ENCODE results near the gene P2RY8. TPM values are rescaled to one million over a fixed set of nuclear protein-coding genes. Genes with fewer than 3 reads are reported as not detected.
A peak's percentile ranks its signal among the peaks of the same experiment; 100 is the strongest.
"Not testable (repeated sequence)": the region's sequence is repeated elsewhere in the genome, so short reads cannot be mapped to it uniquely, and the experiment has no call there.

P2RY8 gene
- total RNA-seq, 2 donors from 2014 or later: 131 to 141 TPM

DNA sequence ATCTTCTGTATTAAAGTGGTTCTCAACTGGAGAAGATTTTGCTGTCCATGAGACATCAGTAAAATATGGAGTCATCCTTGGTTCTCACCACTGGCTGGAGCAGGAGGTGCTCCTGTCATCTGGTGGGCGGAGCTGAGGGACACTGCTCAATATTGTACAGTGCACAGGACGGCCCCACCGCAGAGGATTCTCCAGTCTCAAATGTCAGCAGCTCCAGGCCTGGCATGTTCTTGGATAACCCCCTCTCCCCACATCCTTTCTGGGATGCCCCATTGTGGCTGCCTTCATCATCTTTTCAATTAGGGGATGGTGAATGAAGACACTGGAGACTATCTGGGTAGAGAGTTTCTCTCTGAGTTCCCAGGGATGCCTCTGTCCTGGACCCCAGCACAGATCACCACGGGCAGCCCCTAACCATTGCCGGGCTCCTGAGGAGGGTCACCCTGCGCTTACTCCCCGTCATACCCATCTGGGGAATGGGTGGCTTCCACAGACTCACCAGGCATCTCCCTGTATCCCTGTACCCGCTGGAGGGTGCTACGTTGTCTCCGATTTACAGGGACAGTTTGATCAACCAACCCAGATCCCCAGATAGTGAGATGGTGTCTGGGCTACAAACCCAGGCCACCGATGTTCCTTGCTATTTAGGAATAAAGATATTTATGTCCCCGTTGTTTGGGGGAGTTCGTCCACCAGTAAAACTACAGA lies 21.9 kb upstream of the P2RY8 start:
- no peaks in the 10 kb centered on the region for H3K9me3 ChIP-seq (ENCODE audit: control insufficient read depth, low read length, poor library complexity, severe bottlenecking)
- ATAC-seq: no peak
- Mint-ChIP-seq H3K4me1 (peaks cover 36% of the 10 kb centered on the region), H3K27me3 (no peaks in the 10 kb centered on the region), H3K36me3 (ENCODE audit: low read depth) (no peaks in the 10 kb centered on the region), H3K4me3 (no peak overlapping the region), H3K27ac (peak overlapping the region; percentile 93)
- no peak for DNase-seq

DNA sequence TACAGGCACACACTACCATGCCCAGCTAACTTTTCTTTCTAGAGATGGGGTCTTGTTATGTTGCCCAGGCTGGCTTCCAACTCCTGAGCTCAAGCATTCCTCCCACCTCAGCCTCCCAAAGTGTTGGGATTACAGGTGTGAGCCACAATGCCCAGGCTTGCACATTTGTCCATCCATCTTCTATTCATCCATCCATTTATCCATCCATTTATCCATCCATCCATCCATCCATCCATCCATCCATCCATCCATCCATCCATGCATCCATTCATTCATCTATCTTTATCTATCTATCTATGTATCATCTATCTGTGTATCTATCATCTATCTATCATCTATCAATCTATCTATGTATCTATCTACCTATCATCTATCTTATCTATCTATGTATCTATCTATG lies 20.5 kb upstream of the P2RY8 start:
- DNase-seq; H3K27me3 Mint-ChIP-seq; H3K36me3 Mint-ChIP-seq (ENCODE audit: low read depth); ATAC-seq; H3K9me3 ChIP-seq (ENCODE audit: control insufficient read depth, low read length, poor library complexity, severe bottlenecking); H3K4me3 Mint-ChIP-seq: not testable (repeated sequence)
- H3K4me1 Mint-ChIP-seq: peaks cover 32% of the 10 kb centered on the region
- peak overlapping the region; percentile 93 for H3K27ac Mint-ChIP-seq

- DNase-seq: no peak
- H3K27me3 Mint-ChIP-seq: no peaks in the 10 kb centered on the region
- no peak for ATAC-seq
- H3K27ac Mint-ChIP-seq: peak overlapping the region; percentile 93
- H3K9me3 ChIP-seq (ENCODE audit: control insufficient read depth, low read length, poor library complexity, severe bottlenecking): no peaks in the 10 kb centered on the region
- H3K36me3 Mint-ChIP-seq (ENCODE audit: low read depth): peaks cover 8% of the 10 kb centered on the region
- peaks cover 35% of the 10 kb centered on the region for H3K4me1 Mint-ChIP-seq
- H3K4me3 Mint-ChIP-seq: peak overlapping the region; percentile 54
Measured at GRCh38 chrX:1555370-1555769, 18.4 kb upstream of the P2RY8 start.

DNA sequence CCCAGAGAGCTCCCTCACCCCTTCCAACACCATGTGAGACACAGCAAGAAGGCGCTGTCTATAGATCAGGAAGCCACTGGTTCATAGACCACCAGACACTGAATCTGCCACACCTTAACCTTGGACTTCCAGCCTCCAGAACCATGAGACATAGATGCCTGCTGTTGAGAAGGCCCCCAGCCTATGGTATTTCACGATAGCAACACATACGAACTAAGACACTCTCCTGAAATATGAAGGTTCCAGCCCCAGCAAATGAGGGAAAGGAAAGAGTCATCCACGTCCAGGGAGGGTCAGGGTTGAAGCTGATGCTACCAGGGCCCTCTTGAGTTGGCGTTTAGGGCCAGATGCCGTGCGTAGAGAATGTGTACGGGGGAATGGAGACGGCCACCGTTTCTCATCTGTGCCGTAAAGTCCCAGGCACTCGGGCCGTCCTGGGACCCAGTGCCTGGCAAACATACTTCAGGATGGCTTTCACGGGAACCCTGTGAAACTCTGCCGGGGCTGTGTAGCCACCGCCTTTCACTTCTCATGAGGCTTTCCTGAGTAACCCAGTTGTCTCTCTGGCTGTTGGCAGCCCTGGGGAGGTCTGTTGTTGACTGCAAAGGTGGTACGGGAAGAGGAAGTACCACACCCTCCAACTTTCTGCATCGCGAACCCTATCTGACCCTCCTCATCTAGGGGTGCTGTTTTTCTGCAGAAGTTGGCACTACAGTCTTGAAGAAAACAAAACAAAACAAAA lies 17.7 kb upstream of the P2RY8 start:
- peak in 2 of 3 donors; percentile 26 to 36 for DNase-seq
- Mint-ChIP-seq H3K4me3 (peak overlapping the region; percentile 54), H3K4me1 (peaks cover 38% of the 10 kb centered on the region), H3K27me3 (no peaks in the 10 kb centered on the region), H3K27ac (peak overlapping the region; percentile 93), H3K36me3 (ENCODE audit: low read depth) (peaks cover 8% of the 10 kb centered on the region)
- ATAC-seq: peak; percentile 99
- no peaks in the 10 kb centered on the region for H3K9me3 ChIP-seq (ENCODE audit: control insufficient read depth, low read length, poor library complexity, severe bottlenecking)

DNA sequence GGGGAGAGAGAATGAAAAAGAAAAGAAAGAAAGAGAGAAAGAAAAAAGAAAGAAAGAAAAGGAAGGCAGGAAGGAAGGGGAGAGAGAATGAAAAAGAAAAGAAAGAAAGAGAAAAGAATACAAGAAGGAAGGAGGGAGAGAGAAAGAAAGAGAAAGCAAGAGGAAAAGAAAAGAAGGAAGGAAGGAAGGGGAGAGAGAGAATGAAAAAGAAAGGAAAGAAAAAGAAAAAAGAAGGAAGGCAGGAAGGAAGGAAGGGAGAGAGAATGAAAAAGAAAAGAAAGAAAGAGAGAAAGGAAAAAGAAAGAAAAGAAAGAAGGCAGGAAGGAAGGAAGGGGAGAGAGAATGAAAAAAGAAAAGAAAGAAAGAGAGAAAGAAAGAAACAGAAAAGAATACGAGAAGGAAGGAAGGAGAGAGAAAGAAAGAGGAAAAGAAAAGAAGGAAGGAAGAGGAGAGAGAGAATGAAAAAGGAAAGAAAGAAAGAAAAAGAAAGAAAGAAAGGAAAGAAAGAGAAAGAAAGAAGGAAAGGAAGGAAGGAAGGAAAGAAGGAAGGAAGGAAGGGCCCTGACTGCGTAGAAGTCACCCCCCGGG lies 15.1 kb upstream of the P2RY8 start:
- H3K4me1 Mint-ChIP-seq: peaks cover 35% of the 10 kb centered on the region
- H3K4me3 Mint-ChIP-seq: peak overlapping the region; percentile 37
- ATAC-seq: no peak
- no peaks in the 10 kb centered on the region for H3K9me3 ChIP-seq (ENCODE audit: control insufficient read depth, low read length, poor library complexity, severe bottlenecking)
- DNase-seq: no peak
- H3K27ac Mint-ChIP-seq: peak overlapping the region; percentile 93
- H3K36me3 Mint-ChIP-seq (ENCODE audit: low read depth): peaks cover 8% of the 10 kb centered on the region
- no peaks in the 10 kb centered on the region for H3K27me3 Mint-ChIP-seq

DNA sequence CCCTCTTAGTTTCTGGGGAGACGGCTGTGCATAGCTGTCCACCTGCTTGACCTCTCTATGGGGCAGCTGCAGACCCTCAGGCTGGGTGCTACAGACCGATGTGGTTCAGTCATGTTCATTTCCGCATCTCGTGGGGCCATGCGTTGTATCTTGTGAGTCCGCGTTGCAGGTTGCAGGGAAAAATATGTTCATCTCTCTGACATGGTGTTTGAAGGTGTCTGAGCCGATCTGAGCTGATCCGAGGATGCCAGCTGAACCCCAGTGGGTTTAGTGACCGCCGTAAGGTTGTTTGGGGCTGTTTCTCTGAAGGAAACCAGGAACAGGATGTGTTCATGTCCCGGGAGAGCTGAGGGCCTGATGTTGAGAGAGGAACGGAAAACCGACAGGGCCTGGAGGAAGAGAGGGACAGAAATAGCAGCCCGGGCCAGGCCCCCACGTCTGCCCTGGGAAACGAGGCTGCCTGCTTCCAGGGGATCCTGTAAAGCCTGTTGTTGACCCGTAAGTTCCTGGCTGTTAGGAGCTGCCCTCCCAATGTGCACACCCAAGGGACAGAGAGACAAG lies 9.8 kb upstream of the P2RY8 start:
- Mint-ChIP-seq H3K4me3 (peak overlapping the region; percentile 58), H3K36me3 (ENCODE audit: low read depth) (peaks cover 2% of the 10 kb centered on the region), H3K4me1 (peaks cover 14% of the 10 kb centered on the region), H3K27ac (peak overlapping the region; percentile 49), H3K27me3 (no peaks in the 10 kb centered on the region)
- DNase-seq (no peak), ATAC-seq (no peak)
- H3K9me3 ChIP-seq (ENCODE audit: control insufficient read depth, low read length, poor library complexity, severe bottlenecking): no peaks in the 10 kb centered on the region

- DNase-seq (no peak), ATAC-seq (no peak)
- H3K9me3 ChIP-seq (ENCODE audit: control insufficient read depth, low read length, poor library complexity, severe bottlenecking): no peaks in the 10 kb centered on the region
- Mint-ChIP-seq H3K27ac (peak overlapping the region; percentile 49), H3K4me1 (peaks cover 11% of the 10 kb centered on the region), H3K27me3 (no peaks in the 10 kb centered on the region), H3K36me3 (ENCODE audit: low read depth) (no peaks in the 10 kb centered on the region), H3K4me3 (no peak overlapping the region)
Measured at GRCh38 chrX:1545776-1546408, 8.9 kb upstream of the P2RY8 start.

DNA sequence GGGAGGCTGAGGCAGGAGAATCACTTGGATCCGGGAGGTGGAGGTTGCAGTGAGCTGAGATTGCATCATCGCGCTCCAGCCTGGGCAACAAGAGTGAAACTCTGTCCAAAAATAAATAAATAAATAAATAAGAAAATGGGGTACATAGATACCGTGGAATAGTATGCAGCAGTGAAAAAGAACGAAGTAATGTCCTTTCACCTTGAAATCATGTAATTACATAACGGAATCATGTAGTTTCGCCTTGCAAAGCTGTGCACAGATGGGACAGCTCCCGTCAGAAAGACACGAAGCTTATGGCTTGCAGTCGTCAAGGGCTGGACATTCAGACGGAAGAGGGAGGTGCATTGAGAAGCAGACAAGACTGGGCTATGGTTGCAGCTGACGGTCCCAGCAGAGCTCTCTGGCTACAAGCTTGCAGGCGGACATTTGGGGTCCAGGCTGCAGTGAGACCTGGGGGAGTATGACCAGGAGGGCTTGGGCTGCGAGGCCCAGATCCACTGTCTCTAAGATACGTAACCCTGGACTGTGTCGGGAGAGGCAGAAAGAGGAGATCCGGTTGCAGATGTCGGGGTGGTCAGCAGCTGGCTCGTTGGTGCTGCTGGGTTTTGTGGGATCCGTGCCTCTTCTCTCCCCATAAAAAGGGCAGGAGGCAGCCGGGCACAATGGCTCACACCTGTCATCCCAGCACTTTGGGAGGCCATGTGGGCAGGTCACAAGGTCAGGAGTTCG lies 6.2 kb upstream of the P2RY8 start:
- DNase-seq (no peak), ATAC-seq (no peak)
- no peak overlapping the region for H3K4me3 Mint-ChIP-seq
- no peaks in the 10 kb centered on the region for H3K9me3 ChIP-seq (ENCODE audit: control insufficient read depth, low read length, poor library complexity, severe bottlenecking)
- H3K27ac Mint-ChIP-seq: no peak overlapping the region
- peaks cover 2% of the 10 kb centered on the region for H3K4me1 Mint-ChIP-seq
- H3K36me3 Mint-ChIP-seq (ENCODE audit: low read depth): no peaks in the 10 kb centered on the region
- no peaks in the 10 kb centered on the region for H3K27me3 Mint-ChIP-seq

DNA sequence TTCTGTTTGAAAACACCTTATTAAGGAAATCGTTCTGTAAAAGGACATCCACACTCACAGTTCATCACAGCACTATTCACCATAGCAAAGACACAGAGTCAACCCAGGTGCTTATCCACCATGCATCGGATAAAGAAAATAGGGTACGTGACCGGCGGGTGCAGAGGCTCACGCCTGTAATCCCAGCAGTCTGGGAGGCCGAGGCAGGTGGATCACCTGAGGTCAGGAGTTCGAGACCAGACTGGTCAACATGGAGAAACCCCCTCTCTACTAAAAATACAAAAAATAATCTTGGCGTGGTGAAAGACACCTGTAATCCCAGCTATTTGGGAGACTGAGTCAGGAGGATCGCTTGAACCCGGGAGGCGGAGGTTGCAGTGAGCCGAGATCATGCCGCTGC lies 2.2 kb upstream of the P2RY8 start:
- H3K9me3 ChIP-seq (ENCODE audit: control insufficient read depth, low read length, poor library complexity, severe bottlenecking); H3K4me3 Mint-ChIP-seq; DNase-seq; ATAC-seq; H3K27me3 Mint-ChIP-seq; H3K36me3 Mint-ChIP-seq (ENCODE audit: low read depth): not testable (repeated sequence)
- Mint-ChIP-seq H3K4me1 (peaks cover 13% of the 10 kb centered on the region), H3K27ac (peak overlapping the region; percentile 99)

DNA sequence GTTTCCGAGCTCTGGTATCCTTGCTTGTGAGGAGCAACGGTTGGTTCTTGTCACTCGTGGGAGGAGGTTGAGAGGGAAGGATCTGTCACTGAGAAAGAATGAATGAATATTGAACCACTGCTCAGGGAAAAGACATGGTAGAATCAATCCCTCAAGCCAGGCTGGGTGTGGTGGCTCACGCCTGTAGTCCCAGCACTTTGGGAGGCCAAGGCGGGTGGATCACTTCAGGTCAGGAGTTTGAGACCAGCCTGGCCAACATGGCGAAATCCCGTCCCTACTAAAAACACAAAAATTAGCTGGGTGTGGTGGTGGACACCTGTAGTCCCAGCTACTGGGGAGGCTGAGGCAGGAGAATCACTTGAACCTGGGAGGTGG lies 718 bp upstream of the P2RY8 start:
- not testable (repeated sequence) for H3K27me3 Mint-ChIP-seq; H3K9me3 ChIP-seq (ENCODE audit: control insufficient read depth, low read length, poor library complexity, severe bottlenecking); DNase-seq; H3K36me3 Mint-ChIP-seq (ENCODE audit: low read depth); ATAC-seq
- Mint-ChIP-seq H3K27ac (peak overlapping the region; percentile 99), H3K4me3 (peak overlapping the region; percentile 95), H3K4me1 (peaks cover 16% of the 10 kb centered on the region)

GRCh38 chrX:1536712-1537030 lies 314 bp downstream of the P2RY8 start:
- Mint-ChIP-seq H3K27me3 (no peaks in the 10 kb centered on the region), H3K36me3 (ENCODE audit: low read depth) (no peaks in the 10 kb centered on the region), H3K27ac (peak overlapping the region; percentile 99), H3K4me3 (peak overlapping the region; percentile 95), H3K4me1 (peaks cover 19% of the 10 kb centered on the region)
- DNase-seq: no peak
- peak; percentile 20 for ATAC-seq
- no peaks in the 10 kb centered on the region for H3K9me3 ChIP-seq (ENCODE audit: control insufficient read depth, low read length, poor library complexity, severe bottlenecking)

GRCh38 chrX:1535241-1536041 lies 1.5 kb downstream of the P2RY8 start:
- Mint-ChIP-seq H3K36me3 (ENCODE audit: low read depth) (no peaks in the 10 kb centered on the region), H3K27me3 (no peaks in the 10 kb centered on the region), H3K4me3 (peak overlapping the region; percentile 95), H3K27ac (peak overlapping the region; percentile 99), H3K4me1 (peaks cover 19% of the 10 kb centered on the region)
- peak; percentile 13 for ATAC-seq
- H3K9me3 ChIP-seq (ENCODE audit: control insufficient read depth, low read length, poor library complexity, severe bottlenecking): no peaks in the 10 kb centered on the region
- DNase-seq: no peak
